K562 (cell line): ENCODE measurements around the gene DEPP1. TPM values are rescaled to one million over a fixed set of nuclear protein-coding genes. Genes with fewer than 3 reads are reported as not detected.

Experiments used
- CCNT2 ChIP-seq: IDR thresholded peaks from 2 replicates; pipeline ENCODE4 v1.6.1; 2011; ENCODE audit warnings: borderline replicate concordance, low read depth, mild to moderate bottlenecking, moderate library complexity, mixed read lengths, low read length; ENCODE audit not compliant: insufficient read length; ENCODE audit errors: extremely low read depth
- CGGBP1 ChIP-seq: fragments of 250-450 bp; sonication (Bioruptor Pico); IDR thresholded peaks from 2 replicates; pipeline ENCODE4 v1.9.0; 2021; ENCODE audit warnings: mild to moderate bottlenecking
- COPS2 ChIP-seq: fragments of 450-650 bp; conservative IDR thresholded peaks from 2 replicates; pipeline ENCODE4 v1.6.1; 2016; ENCODE audit warnings: mild to moderate bottlenecking, moderate library complexity
- DPF2 ChIP-seq: fragments of 450-650 bp; IDR thresholded peaks from 2 replicates; pipeline ENCODE4 v1.6.1; 2016
- HDGF ChIP-seq: fragments of 450-650 bp; IDR thresholded peaks from 2 replicates; pipeline ENCODE4 v1.6.1; 2016
- HIVEP1 ChIP-seq: fragments of 250-450 bp; sonication (Bioruptor Pico); IDR thresholded peaks from 2 replicates; pipeline ENCODE4 v1.4.0; 2020; ENCODE audit warnings: mild to moderate bottlenecking
- HOXB6 ChIP-seq: fragments of 250-450 bp; sonication (Bioruptor Pico); IDR thresholded peaks from 2 replicates; pipeline ENCODE4 v1.5.1; 2022; ENCODE audit warnings: mild to moderate bottlenecking, borderline replicate concordance
- ILK ChIP-seq: fragments of 450-650 bp; IDR thresholded peaks from 2 replicates; pipeline ENCODE4 v1.6.1; 2016; ENCODE audit warnings: missing genetic modification characterization, low read depth, mild to moderate bottlenecking, missing compliant biosample characterization, moderate library complexity, borderline replicate concordance
- MAX ChIP-seq: sonication (generic); formaldehyde crosslinking; IDR thresholded peaks from 2 replicates; pipeline ENCODE4 v1.9.0; 2022; ENCODE audit warnings: mild to moderate bottlenecking, missing genetic modification reagents
- NFRKB ChIP-seq: fragments of 450-650 bp; IDR thresholded peaks from 2 replicates; pipeline ENCODE4 v1.6.1; 2016; ENCODE audit warnings: low read depth
- SMARCC2 ChIP-seq: fragments of 450-650 bp; IDR thresholded peaks from 2 replicates; pipeline ENCODE4 v1.6.1; 2017; ENCODE audit warnings: antibody characterized with exemption, moderate library complexity, mild to moderate bottlenecking, low read depth
- XRCC3 ChIP-seq: fragments of 450-650 bp; IDR thresholded peaks from 2 replicates; pipeline ENCODE4 v1.6.1; 2017; ENCODE audit warnings: mild to moderate bottlenecking, moderate library complexity
- ZBTB1 ChIP-seq: sonication (generic); formaldehyde crosslinking; IDR thresholded peaks from 2 replicates; pipeline ENCODE4 v1.8.1; 2023; ENCODE audit warnings: missing genetic modification reagents, low read depth, mild to moderate bottlenecking, borderline replicate concordance
- ZNF436 ChIP-seq: fragments of 250-450, 450-650 bp; sonication (Bioruptor Pico); formaldehyde crosslinking; IDR thresholded peaks from 2 replicates; pipeline ENCODE4 v1.7.0; 2020; ENCODE audit warnings: mild to moderate bottlenecking
- ZNF655 ChIP-seq: fragments of 250-450 bp; sonication (Bioruptor Pico); IDR thresholded peaks from 2 replicates; pipeline ENCODE4 v1.5.0; 2021
- ZNF77 ChIP-seq: fragments of 250-450 bp; sonication (Bioruptor Pico); IDR thresholded peaks from 2 replicates; pipeline ENCODE4 v1.5.0; 2020
- polyA plus RNA-seq, 8 experiments: library from polyadenylated mRNA; depleted of rRNA in 4 of 8; stranded (reverse) in 5 of 8; unstranded in 3 of 8; fragments of >200 nt; fragmentation: Nextera tagmentation in 2 of 8; fragmentation: Illumina TruSeq in 1 of 8; extraction: Ambion mirVana in 2 of 8; extraction: Trizol in 1 of 8; gene quantifications; 2 replicates each; pipeline versions ENCODE4 v1.2.1 to v1.2.3, GENCODE V29; 2011 to 2014; ENCODE audit warnings: inconsistent platforms in 1 of 8, missing spikeins in 1 of 8
- total RNA-seq, 7 experiments: library from RNA; depleted of rRNA in 6 of 7; stranded (reverse); fragments of >200 nt in 6 of 7; fragmentation: Illumina TruSeq in 2 of 7; extraction: Trizol in 2 of 7; gene quantifications; 2 replicates each; pipeline versions ENCODE4 v1.2.1 to v1.2.3, GENCODE V29; 2011 to 2021; ENCODE audit warnings: low replicate concordance in 1 of 7
- TF ChIP-seq, protein P1 (sequence below), 2 experiments: fragments of 450-650 bp in 1 of 2; sonication (generic) in 1 of 2; formaldehyde crosslinking in 1 of 2; IDR thresholded peaks; 2 replicates each; pipeline versions ENCODE4 v1.7.1 to v1.9.0; 2016 to 2022; ENCODE audit warnings: inconsistent platforms in 1 of 2, mild to moderate bottlenecking in 1 of 2, missing genetic modification reagents in 1 of 2

DEPP1 gene
- total and polyA plus RNA-seq, 9 of the 15 experiments (the other 6 are each of a cell fraction or from before 2014, with no cell fraction given), result 0.04 to 0.54 (median 0.20) TPM; not detected in 1

GRCh38 chr10:44968500-44969400 is 9.9 kb downstream of the DEPP1 start (continued):
- TF ChIP-seq NFRKB (no peak), ZNF436 (CRISPR knock-in tag) (no peak), SMARCC2 (no peak), XRCC3 (no peak), ZNF77 (CRISPR knock-in tag) (no peak), HIVEP1 (CRISPR knock-in tag) (no peak), HOXB6 (no peak), ZBTB1 (CRISPR knock-in tag) (no peak), CGGBP1 (CRISPR knock-in tag) (no peak), CCNT2 (no peak), MAX (CRISPR knock-in tag) (no peak), ILK (tag) (no peak), ZNF655 (no peak), HDGF (no peak), DPF2 (peak; percentile 40; the same call in 1 of the 2 replicates), COPS2 (no peak)
- TF ChIP-seq, protein P1, sequence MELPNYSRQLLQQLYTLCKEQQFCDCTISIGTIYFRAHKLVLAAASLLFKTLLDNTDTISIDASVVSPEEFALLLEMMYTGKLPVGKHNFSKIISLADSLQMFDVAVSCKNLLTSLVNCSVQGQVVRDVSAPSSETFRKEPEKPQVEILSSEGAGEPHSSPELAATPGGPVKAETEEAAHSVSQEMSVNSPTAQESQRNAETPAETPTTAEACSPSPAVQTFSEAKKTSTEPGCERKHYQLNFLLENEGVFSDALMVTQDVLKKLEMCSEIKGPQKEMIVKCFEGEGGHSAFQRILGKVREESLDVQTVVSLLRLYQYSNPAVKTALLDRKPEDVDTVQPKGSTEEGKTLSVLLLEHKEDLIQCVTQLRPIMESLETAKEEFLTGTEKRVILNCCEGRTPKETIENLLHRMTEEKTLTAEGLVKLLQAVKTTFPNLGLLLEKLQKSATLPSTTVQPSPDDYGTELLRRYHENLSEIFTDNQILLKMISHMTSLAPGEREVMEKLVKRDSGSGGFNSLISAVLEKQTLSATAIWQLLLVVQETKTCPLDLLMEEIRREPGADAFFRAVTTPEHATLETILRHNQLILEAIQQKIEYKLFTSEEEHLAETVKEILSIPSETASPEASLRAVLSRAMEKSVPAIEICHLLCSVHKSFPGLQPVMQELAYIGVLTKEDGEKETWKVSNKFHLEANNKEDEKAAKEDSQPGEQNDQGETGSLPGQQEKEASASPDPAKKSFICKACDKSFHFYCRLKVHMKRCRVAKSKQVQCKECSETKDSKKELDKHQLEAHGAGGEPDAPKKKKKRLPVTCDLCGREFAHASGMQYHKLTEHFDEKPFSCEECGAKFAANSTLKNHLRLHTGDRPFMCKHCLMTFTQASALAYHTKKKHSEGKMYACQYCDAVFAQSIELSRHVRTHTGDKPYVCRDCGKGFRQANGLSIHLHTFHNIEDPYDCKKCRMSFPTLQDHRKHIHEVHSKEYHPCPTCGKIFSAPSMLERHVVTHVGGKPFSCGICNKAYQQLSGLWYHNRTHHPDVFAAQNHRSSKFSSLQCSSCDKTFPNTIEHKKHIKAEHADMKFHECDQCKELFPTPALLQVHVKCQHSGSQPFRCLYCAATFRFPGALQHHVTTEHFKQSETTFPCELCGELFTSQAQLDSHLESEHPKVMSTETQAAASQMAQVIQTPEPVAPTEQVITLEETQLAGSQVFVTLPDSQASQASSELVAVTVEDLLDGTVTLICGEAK (IDR thresholded peaks at IDR 0.05), result 0 out of 2 replicates have a peak, but pooled peaks have one; percentile 31
- TF ChIP-seq, protein P1 (CRISPR knock-in tag; IDR thresholded peaks at IDR 0.05), result no peak
